Testis (tissue), 3 donors: Measurements from ENCODE around the gene LUZP4. TPM values are rescaled to one million over a fixed set of nuclear protein-coding genes. Genes with fewer than 3 reads are reported as not detected.

Source experiments
- DNase-seq: peaks from one replicate; pipeline ENCODE4 v3.0.0-alpha.2; 2019
- H3K27ac ChIP-seq, 2 donors: fragments of 200-600 bp; sonication (generic); one replicate each; pipeline ENCODE4 v1.5.1; 2019
- H3K27me3 ChIP-seq: fragments of 200-600 bp; sonication (generic); one replicate; pipeline ENCODE4 v1.5.1; 2019
- H3K36me3 ChIP-seq: fragments of 200-600 bp; sonication (generic); one replicate; pipeline ENCODE4 v1.5.1; 2017; ENCODE audit warnings: low read depth; ENCODE audit errors: missing control alignments
- H3K4me1 ChIP-seq: fragments of 200-600 bp; sonication (generic); one replicate; pipeline ENCODE4 v1.5.1; 2019
- H3K4me3 ChIP-seq, 2 donors: fragments of 200-600 bp; sonication (generic); one replicate each; pipeline ENCODE4 v1.5.1; 2017 to 2019
- H3K9me3 ChIP-seq: fragments of 200-600 bp; sonication (generic); one replicate; pipeline ENCODE4 v1.5.1; 2017
- CTCF ChIP-seq, 3 experiments: fragments of 450-650 bp in 2 of 3; fragments of 200-600 bp in 1 of 3; sonication (generic) in 1 of 3; IDR thresholded peaks; one replicate each; pipeline ENCODE4 v1.5.1; 2016 to 2019; ENCODE audit warnings: antibody characterized with exemption in 3 of 3, mild to moderate bottlenecking in 2 of 3, moderate library complexity in 1 of 3
- POLR2A ChIP-seq: fragments of 450-650 bp; IDR thresholded peaks from one replicate; pipeline ENCODE4 v1.6.1; 2017; ENCODE audit warnings: antibody characterized with exemption, mild to moderate bottlenecking, moderate library complexity
- WGBS, 2 donors: methylation state at CpG; one replicate each; pipeline ENCODE4 v1.1.5; 2018; 5-methylcytosine and 5-hydroxymethylcytosine counted together
- intact Hi-C: fragments of 100-400 bp; cut with DNase I; formaldehyde crosslinking; loops from one replicate; pipeline ENCODE4 v1.15.1; 2023; ENCODE audit warnings: low total_unique reads
- polyA plus RNA-seq: library from polyadenylated mRNA; stranded (reverse); fragments of 350-450 nt; fragmentation: Illumina TruSeq; extraction: RNeasy Lipid Tissue Mini Kit (QIAGEN cat#74804); gene quantifications from one replicate; pipeline ENCODE4 v1.2.3, GENCODE V29; 2014; ENCODE audit warnings: low read depth, low replicate concordance; ENCODE audit not compliant: insufficient read depth
- total RNA-seq, 2 donors: library from RNA; depleted of rRNA; stranded (reverse); fragments of >200 nt; gene quantifications; one replicate each; pipeline ENCODE4 v1.2.3, GENCODE V29; 2016

The LUZP4 gene
- total and polyA plus RNA-seq, 3 donors from 2014 or later, result 9.4 to 13.7 (median 11.2) TPM

- H3K9me3 ChIP-seq, result no peaks in the 10 kb centered on the region
- no peaks in the 10 kb centered on the region for H3K4me1 ChIP-seq
- H3K36me3 ChIP-seq, result no peaks in the 10 kb centered on the region
- TF ChIP-seq CTCF (IDR thresholded peaks at IDR 0.05) (peak in 1 of 3 experiments; percentile 8), POLR2A (no peak)
- H3K27me3 ChIP-seq, result no peaks in the 10 kb centered on the region
- intact Hi-C loops, result no loop called here
- WGBS, 2 donors, result 65 to 77% methylated on average over 3 of the region's 3 CpGs
- H3K4me3 ChIP-seq, result no peak overlapping the region
- H3K27ac ChIP-seq, result no peak overlapping the region
- no peak for DNase-seq
Measured at GRCh38 chrX:115268421-115268820, 21.1 kb upstream of the LUZP4 start.

- Histone ChIP-seq H3K9me3 (no peaks in the 10 kb centered on the region), H3K36me3 (no peaks in the 10 kb centered on the region), H3K4me1 (no peaks in the 10 kb centered on the region), H3K4me3 (no peak overlapping the region), H3K27me3 (no peaks in the 10 kb centered on the region), H3K27ac (no peak overlapping the region)
- DNase-seq, result no peak
- WGBS, 2 donors, result 90 to 100% methylated on average over 1 of the region's 1 CpG
- intact Hi-C loops, result no loop called here
- TF ChIP-seq CTCF (IDR thresholded peaks at IDR 0.05) (no peak), POLR2A (no peak)
Measured at GRCh38 chrX:115269051-115269683, 20.3 kb upstream of the LUZP4 start.

DNA sequence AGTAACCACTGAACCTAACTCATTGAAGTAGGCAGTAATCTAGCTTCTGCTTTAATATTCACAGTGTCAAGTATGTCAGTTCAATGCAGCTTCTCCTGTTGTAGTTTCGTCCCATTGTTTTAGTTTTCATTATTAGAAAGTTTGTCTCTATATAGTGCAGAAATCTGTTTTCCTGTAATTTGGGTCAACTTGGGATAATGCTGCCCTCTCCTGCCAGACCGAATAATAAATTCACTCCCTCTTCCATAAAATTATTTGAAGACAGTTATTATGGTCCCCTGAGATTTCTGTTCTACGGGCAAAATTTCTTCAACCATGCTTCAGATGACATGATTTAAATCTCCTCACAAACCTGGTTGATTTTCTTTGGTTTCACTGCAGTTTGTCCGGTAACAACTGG lies 4.6 kb upstream of the LUZP4 start:
- no peaks in the 10 kb centered on the region for H3K36me3 ChIP-seq
- no peaks in the 10 kb centered on the region for H3K4me1 ChIP-seq
- no peak overlapping the region for H3K4me3 ChIP-seq
- DNase-seq, result no peak
- TF ChIP-seq CTCF (IDR thresholded peaks at IDR 0.05), result no peak
- no peak overlapping the region for H3K27ac ChIP-seq
- H3K27me3 ChIP-seq, result no peaks in the 10 kb centered on the region
- 27 to 29% methylated on average over 4 of the region's 4 CpGs for WGBS, 2 donors
- H3K9me3 ChIP-seq, result no peaks in the 10 kb centered on the region
- intact Hi-C loops, result no loop called here

DNA sequence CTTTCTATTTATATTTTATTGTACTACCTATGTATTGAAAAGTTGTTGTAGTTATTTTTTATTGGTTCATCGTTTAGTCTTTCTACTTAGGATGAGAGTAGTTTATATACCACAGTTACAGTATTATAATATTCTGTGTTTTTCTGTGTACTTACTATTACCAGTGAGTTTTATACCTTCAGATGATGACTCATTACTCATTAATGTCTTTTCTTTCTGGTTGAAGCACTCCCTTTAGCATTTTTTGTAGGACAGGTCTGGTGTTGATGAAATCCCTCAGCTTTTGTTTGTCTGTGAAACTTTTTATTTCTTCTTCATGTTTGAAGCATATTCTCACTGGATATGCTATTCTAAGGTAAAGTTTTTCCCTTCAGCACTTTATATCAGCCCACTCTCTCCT lies 7.7 kb downstream of the LUZP4 start:
- Histone ChIP-seq H3K9me3 (no peaks in the 10 kb centered on the region), H3K27me3 (no peaks in the 10 kb centered on the region), H3K4me1 (no peaks in the 10 kb centered on the region), H3K4me3 (no peak overlapping the region), H3K36me3 (no peaks in the 10 kb centered on the region), H3K27ac (no peak overlapping the region)
- DNase-seq, result no peak
- intact Hi-C loops, result no loop called here
- WGBS, 2 donors, result 88 to 93% methylated on average over 1 of the region's 1 CpG
- TF ChIP-seq CTCF (IDR thresholded peaks at IDR 0.05), result no peak
- TF ChIP-seq POLR2A, result no peak

GRCh38 chrX:115311139-115311538 lies 21.6 kb downstream of the LUZP4 start:
- TF ChIP-seq POLR2A (no peak), CTCF (IDR thresholded peaks at IDR 0.05) (no peak)
- Histone ChIP-seq H3K4me1 (no peaks in the 10 kb centered on the region), H3K27me3 (no peaks in the 10 kb centered on the region), H3K27ac (no peak overlapping the region), H3K9me3 (no peaks in the 10 kb centered on the region), H3K4me3 (no peak overlapping the region), H3K36me3 (no peaks in the 10 kb centered on the region)
- DNase-seq, result no peak
- 25 to 60% methylated on average over 1 of the region's 1 CpG for WGBS, 2 donors
- intact Hi-C loops, result no loop called here
